ENCODE measurements around the gene DNAJC30. TPM values are rescaled to one million over a fixed set of nuclear protein-coding genes. Genes with fewer than 3 reads are reported as not detected.
A peak's percentile ranks its signal among the peaks of the same experiment; 100 is the strongest.

Gene DNAJC30
- total RNA-seq, 1 experiment from 2014 or later: 1.0 TPM

DNA sequence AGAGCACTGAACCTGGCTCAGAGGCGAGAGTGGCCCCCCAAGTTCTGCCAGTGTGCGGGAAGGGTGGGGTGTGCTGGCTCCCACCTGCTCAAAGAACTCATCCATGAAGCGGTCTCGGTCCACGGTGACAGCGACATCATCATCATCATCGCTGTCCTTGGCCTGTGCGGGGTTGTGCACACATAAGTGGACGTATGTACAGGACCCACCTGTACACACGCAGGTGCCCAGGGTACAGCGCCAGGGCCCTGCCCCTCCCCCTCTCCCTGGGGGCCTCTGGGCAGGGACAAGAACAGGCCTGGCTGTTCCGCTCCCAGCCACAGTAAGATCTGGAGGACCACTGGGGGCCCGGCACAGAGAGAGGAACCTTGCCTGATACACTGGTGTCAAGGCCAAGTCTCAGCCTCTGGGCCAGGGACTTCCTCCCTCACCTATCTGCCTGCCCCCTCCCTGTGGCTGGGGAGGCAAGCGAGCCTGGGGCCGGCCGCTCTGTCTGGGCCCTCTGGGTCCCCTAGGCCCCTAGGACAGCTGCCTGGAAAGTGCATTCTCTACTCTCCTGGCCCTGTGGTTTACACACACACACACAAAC, 25.8 kb upstream of the DNAJC30 start:
- DNase-seq (ENCODE audit: low read depth): no peak

DNA sequence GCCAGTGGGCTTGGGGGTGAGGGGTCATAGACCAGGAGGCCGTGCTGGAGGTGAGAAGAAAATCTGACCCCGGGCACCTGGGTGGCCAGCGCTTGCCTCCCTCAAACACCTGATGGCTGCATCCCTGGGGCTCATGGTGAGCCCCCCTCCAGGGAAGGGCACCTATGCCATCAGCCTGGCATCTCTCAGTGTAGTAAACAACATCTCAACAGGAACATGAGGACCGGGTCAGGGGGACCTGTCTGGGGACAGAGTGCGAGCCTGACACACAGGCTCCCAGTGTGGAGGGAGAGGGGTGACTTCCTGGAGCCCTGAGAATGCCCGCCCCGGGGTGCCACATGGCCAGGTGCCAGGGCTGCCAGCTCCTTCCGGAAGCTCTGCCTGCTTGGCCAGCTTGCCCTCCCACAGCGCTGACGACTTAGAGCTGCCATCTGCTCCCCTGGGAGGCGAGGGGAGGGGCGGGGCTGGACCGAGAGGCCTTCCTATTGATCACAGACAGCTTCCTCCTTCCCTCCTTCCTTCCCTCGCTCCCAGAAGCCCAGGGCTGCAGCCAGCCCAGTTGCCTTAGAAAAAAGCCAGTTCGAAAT, 23.9 kb upstream of the DNAJC30 start:
- DNase-seq (ENCODE audit: low read depth): peak; percentile 96

DNA sequence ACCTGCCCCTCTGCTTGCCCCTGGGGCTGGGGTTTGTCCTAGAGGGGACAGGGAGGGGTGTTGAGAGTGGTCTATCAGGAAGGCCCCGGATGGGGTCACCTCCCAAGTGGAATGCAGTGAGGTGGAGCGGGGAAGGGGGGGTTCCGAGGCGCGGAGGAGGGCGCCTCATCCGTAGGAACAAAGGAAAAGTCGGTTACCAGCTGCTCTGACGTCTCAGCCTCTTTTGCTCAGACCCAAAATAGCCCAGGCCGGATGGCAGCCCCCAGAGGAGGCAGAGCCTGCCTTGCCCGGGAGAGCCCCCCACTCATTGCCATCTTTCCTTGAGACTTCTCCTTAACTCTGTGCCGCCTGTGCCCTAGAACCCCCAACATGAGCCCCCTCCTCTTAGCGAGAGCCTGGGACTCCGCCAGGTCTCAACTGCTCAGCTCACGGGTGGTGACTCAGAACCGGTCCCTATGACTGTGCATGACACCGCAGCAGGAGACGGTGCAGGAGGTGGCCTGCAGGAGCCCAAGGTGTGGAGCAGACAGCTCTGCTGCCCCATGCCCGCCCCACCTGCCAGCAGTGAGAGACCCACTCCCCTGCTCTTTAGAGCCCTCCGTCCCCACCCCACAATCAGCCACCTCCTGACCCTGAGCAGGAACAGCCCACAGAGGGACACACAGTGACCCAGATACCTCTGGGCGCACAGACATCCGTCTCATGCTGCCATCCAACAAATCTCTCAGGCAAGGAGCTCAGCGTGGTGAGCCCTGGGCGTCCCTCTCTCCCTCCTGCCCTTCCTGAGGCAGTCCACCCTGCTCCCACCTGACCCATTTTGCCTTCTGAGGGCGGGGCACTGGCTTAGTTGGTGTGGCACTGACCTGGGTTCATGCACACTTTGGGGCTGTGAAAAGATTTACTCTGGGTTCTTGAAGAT, 23.1 kb upstream of the DNAJC30 start:
- DNase-seq (ENCODE audit: low read depth): peak; percentile 97

DNA sequence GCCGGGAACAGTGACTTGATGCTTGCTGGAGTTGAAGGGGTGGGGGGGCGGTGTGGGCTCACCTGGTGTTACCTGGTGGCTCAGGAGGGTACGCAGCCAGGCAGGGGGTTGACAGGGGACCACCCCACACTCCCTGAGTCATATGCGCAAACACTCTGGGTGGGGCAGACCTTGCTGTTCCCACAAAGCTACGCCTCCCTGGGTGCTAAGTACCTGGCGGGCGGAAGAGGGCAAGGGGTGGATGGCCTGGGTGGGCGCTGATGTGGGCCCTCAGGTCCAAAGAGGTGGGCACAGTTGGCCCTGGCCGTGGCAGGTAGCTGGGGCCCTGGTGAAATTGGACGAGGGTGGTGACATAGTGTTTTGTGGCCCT, 22.3 kb upstream of the DNAJC30 start:
- DNase-seq (ENCODE audit: low read depth): peak; percentile 83

DNA sequence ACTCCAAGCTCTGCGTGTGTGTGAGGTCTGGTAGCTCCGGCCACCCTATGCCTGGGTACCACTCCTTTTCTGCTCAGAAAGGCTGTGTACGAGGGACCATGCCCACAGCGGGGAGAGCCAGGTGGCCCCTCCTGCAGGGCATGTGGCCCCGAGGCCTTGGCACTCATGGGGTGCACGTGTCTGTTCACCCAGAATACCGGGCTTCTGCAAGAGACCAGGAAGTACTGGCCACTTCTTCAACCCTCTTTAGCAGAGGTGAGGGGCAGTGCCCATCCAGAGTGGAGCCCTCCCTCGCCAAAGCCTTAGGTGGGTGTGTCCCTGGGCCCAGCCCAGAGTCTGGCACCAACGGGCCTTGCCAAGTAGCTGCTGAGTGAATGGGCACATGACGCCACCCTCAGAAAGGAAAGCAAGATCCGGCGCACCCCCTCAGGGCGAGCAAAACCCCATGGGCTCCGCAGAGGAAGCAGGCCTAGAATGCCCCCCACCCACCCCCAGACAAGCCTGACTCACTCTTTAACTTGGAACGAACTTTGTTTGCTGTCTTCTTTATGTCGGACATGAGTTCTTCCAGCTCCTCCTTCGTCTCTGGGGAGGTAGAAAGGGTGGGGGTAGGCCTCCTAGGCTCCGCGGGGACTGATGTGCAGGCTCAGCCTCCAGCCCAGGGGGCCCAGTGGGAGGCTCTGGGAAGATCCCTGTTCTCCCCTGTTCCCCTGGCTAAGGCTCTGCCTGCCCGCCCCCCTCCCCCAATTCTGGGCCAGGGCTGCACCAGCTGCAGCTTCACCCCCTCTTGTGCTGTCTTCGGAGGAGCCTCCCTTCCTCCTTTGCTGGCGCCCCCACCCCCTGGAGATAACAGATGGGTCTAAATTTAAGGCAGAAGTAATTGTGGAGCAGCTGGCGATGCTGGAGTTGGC, 21.6 kb upstream of the DNAJC30 start:
- DNase-seq (ENCODE audit: low read depth): peak; percentile 98

DNA sequence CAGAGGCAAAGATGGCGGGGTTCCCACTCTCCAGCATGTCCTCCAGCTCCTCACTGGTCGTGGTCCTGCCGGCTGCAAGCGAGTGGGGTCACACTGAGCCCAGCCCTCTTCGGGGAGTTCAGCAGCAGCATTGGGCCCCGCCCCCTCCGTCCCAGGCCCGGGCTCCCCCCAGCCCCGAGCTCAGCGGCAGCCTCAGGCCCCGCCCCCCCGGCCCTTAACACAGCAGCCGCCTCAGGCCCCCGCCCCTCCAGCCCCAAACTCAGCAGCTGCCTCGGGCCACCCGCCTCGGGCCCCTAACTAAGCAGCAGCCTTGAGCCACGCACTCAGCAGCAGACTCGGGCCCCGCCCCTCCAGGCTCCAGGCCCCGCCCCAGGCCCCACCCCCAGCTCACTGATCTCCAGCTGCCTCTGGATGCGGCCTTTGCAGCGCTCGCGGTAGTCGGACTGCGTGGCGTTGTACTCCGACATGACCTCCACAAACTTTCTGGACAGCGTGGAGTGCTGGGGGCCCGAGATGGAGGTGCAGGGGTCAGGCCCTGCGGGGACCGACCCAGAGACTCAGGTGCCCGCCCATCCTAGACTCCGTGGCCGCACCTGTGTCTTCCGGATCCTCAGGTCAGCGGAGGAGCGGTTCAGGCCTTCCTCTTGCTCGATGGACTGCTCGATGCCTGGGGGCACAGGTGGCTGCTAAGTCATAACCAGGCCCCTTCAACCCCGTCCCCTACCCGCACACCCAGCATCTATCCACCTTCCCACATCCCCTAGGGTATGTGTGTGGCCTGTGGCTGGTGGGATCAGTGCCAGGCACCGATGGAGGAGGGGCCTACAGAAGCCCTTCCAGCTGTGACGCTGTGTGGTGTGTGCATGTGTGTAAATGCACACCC, 20.7 kb upstream of the DNAJC30 start:
- DNase-seq (ENCODE audit: low read depth): peak; percentile 60

DNA sequence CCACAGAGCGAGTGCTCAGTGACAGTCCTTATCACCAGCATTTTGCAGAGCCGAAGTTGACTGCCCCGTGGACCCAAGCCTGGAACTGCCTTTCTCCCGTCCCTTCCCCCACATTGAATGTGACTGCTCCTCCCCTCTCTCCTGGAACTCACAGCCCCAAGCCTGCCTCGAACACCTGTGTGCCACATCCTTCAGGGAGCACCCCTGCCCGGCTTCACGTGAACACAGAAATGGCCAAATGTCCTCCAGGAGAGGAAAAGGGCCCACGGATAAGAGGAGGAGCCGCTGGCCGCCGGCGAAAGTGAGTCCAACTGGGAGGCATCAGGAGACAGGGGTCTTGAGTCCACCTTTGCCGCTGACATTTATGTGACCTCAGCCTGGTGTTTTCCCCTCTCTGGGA, 20.0 kb upstream of the DNAJC30 start:
- DNase-seq (ENCODE audit: low read depth): no peak

DNA sequence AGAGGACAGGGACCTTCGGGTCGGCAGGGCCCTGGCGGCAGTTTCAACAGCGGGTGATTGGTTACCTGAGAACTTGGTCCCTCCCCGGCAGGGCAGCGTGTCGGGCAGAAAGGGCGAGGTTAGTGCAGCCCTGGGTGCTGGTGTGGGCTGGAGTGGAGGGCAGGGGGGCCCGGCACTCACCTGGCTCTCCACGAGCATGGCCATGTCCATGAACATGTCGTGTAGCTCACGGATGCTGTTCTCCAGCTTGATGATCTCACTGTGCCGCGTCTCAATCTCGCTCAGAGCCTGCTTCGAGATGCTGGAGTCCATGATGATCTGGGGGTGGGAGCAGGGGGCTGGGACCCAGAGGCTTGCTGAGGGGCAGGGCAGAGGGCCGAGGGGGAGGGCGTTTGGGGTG, 19.4 kb upstream of the DNAJC30 start:
- DNase-seq (ENCODE audit: low read depth): no peak

DNA sequence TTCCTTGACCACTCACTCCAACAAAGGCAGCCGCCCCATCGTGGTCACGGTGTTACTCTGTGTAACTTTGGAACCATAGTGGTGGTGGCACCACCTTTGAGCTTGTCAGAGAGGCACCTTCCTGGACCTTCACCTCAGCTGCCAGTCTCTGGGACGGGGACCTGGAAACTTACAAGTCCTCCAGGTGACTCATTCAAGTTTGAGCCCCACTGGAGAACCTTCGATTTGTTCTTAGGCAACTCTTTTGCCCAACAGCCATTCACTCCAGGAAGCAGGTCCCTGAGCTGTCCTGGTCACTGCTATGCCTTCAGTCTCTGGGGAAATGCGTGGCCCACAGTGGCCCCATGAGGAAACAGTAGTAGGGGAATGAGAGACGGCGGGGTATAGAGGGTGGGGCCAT, 19.0 kb upstream of the DNAJC30 start:
- DNase-seq (ENCODE audit: low read depth): no peak

DNA sequence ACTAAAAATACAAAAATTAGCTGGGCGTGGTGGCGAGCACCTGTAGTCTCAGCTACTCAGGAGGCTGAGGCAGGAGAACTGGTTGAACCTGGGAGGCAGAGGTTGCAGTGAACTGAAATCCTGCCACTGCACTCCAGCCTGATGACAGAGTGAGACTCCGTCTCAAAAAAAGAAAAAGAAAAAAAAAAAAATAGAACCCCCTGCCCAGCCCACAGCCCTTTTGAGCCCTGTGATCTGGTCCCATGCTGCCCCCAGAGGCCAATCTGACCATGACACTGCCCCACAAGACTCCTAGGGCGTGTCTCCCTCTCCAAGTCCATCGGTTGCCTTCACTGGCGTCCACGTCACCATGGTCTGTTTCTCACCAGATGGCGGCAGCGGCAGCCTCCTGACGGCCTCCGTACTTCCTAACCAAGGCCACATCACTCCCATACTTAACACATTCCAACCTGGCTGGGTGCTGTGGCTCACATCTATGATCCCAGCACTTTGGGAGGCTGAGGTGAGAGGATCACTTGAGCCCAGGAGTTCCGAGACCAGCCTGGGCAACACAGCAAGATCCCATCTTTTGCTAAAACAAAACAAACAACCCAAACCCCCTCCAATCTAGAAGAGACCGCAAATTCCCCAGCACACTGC, 18.2 kb upstream of the DNAJC30 start:
- peak; percentile 85 for DNase-seq (ENCODE audit: low read depth)

DNA sequence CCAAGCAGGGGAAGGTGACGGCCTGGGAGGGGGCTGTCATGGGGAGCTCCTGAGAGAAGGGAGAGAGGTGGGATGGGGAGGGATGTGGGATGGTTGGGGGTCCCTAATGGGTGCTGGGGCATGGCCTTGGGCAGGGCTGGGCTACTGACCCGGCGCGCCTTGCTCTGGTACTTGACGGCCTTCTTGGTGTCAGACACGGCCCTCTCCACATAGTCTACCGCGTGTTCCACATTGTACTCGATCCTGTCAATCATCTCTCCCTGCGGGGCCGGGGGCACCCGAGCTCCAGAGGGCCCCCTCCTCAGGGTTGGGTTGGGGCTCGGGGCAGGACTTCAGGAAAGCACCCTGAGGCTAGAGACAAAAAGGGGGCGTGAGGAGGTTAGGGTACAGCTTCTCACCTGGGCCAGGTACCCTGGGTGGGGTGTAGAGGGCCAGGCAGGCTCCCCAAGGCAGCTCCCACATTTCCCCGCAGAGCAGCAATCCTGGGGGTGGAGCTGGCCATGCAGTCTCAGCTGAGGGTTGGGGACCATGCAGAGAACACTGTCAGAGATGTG, 17.4 kb upstream of the DNAJC30 start:
- DNase-seq (ENCODE audit: low read depth): no peak

DNA sequence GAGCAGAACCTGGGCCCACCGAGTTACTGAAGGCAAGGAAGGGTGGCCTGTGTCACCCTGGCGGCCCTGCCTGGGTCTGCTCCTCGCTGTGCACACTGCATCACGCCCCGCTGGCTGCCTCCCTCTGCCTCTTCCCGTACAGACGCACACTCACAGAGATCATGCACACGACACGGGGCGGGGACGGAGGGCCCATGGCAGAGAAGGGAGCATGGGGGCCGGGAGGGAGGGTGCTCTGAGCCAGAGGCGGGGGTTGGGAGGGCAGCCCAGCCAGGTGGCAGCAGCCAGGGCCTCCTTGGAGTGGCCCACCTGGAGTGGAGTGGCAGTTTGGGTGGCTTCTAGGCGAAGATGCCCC, 16.8 kb upstream of the DNAJC30 start:
- DNase-seq (ENCODE audit: low read depth): no peak

DNA sequence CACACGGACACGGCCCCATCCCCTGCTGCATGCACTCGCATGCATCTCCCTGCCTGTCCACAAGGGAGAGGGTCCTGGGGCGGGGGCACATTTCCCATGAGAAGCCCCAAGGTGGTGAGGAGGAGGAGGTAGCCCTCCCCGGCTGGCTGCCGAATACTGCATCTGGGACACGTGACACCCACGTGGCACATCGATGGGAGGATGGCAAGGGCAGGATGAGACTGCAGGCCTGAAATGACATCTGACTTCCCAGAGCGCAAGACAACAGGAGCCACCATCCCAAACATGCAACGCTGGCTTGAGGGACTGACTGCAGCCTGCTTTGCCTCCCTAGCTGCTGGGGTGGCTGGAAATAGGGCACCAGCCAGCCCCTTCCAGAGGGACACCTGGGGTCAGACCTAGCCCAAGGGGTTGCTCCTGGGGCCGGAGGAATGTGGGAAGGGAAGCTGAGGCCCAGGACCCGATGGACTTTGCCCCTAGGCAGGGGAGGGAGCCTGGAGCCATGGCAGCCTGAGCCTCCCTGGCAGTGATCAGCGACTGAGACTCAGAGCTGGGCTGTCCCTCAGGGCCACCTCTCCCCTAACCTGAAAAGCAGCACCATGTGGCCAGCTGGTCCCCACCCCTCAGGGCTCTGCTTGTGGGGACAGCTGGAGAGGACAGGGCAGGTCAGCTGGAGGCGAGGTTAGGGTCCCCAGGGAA, 16.3 kb upstream of the DNAJC30 start:
- no peak for DNase-seq (ENCODE audit: low read depth)

DNA sequence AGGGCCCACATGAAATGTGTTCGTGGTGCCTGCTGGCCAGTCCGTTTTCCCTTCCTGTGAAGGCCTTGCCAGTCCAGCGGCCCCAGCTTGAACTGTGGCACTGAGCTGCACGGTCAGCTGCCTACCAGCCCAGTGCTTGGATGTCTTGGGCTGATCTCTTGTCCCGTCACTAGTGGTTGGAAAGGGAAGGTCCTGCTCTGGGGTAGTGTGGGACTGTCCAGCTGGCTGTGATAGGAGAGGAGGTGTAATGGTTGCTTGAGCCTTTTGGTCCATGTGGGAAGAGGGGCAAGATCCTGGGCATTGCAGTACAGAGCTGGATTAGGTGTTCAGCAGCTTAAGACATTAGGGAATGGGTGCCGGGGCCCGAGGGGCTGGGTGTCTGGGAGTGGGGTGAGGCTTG, 15.2 kb upstream of the DNAJC30 start:
- DNase-seq (ENCODE audit: low read depth): no peak

DNA sequence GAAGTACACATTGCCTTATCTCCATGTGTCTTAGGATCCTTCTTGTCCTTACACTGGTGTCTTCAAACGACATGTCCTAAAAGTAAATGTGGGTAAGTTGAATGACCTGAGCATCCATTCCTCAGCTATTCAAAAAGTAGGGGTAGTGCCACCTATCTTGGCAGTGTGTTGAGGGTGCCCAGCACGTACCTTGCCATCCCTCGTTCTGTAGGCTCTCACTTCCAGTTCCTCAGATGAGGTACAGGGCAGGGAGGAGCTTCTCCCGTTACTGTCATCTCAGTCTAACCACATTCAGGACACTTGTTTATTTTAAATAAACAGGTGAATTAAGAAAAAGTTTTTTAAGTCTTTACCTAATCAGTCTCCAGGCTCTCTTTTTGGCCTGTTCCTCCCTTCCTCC, 13.1 kb upstream of the DNAJC30 start:
- no peak for DNase-seq (ENCODE audit: low read depth)

DNA sequence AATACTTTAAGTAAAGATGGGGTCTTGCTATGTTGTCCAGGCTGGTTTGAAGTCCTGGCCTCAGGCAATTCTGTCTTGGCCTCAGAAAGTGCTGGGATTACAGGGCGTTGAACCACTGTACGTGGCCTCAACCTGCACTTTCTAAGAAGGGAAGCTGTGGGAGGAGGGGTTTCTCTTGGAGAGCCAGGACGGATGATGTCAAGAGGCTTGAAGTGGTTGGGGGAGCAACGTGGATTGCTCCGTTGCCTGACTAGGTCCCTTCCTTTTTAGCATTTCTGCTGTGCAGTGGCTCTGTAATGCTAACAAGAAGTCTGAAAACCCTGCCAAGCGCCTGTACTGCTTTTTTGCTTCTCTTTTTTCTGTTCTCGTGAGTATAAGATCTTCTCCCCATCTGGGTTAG, 7.4 kb upstream of the DNAJC30 start:
- no peak for DNase-seq (ENCODE audit: low read depth)

DNA sequence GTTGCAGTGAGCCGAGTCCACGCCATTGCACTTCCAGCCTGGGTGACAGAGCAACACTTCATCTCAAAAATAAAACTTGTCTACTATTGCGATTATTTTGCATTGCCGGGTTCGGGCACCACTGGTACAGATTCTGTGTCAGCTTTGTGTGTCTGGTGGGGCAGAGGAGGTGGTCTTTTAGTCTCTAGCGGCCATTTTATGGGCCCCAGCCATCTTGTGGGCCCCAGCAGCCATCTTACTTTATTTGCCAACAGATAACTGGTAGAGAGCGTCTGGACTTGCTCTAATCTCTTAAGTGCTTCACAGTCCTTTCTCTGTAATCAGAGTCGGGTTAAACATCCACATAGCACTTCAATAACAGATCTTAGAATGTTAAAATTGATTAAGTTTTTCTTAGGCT, 5.0 kb upstream of the DNAJC30 start:
- DNase-seq (ENCODE audit: low read depth): no peak

DNA sequence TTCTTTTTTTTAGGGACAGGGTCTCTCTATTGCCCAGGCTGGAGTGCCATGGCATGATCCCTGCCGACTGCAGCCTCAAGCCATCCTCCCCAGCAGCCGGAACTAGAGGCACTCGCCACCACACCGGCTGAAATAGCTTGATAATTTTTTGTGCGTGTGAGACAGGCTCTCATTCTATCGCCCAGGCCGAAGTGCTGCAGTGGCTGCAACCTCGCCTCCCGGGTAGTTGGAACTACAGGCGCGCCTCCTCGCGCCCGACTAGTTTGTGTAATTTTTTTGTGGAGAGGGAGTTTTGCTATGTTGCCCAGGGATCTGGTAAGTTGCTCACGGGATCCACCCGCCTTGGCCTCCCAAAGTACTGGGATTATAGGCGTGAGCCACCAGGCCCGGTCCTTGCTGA, 2.1 kb upstream of the DNAJC30 start:
- no peak for DNase-seq (ENCODE audit: low read depth)

DNA sequence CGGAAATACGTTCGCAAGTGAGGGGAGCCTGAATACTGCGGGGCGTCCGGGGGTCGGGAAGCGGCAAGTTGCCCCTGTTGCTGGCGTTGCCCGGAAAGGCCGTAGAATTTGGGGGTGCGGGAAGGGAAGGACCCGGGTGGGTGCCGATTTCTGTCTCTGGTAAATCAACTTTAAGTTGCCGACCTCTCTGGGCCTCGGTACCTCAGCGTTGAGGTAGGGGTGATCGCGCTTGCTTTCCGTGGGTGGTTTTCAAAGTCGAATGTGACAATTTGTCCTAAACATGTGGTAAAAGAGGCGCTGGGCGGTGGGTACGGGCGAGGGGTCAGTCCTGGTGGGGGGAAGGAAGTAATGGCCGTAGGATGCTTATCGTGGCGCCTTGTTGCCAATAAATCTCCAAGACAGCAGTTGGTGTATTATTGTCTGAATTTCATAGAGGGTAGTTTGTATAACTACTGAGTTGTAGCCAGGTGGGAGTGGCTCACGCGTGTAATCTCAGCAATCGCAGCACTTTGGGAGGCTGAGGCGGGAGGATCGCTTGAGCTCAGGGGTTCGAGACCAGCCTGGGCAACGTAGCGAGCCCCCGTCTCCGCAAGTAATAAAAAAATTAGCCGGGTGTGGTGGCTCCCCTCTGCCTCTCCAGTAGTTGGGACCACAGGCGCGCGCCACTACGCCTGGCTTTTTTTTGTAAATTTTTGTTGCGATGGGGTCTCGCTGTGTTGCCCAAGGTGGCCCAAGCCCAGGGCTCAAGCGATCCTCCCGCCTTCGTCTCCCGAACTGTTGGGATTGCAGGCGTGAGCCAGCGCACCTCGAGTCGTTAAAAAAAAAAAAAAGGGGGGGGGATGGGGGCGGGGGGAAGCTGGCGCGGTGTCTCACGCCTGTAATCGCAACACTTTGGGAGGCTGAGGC, 788 bp upstream of the DNAJC30 start:
- DNase-seq (ENCODE audit: low read depth): no peak

Measured in Daoy (cell line).